MM.1S (cell line): ENCODE data around the gene GPR34.

ENCODE experiments used
- EZH2 ChIP-seq: fragments of 300-600 bp; sonication (generic); optimal IDR thresholded peaks from 2 replicates; pipeline ENCODE3; 2017; ENCODE audit warnings: low read depth, mild to moderate bottlenecking, antibody characterized with exemption, low read length, mixed read lengths
- TF ChIP-seq, protein P1 (sequence below): fragments of 300-600 bp; sonication (generic); IDR thresholded peaks from 2 replicates; pipeline ENCODE4 v1.5.1; 2016; ENCODE audit warnings: antibody characterized with exemption, low read length, mixed read lengths

DNA sequence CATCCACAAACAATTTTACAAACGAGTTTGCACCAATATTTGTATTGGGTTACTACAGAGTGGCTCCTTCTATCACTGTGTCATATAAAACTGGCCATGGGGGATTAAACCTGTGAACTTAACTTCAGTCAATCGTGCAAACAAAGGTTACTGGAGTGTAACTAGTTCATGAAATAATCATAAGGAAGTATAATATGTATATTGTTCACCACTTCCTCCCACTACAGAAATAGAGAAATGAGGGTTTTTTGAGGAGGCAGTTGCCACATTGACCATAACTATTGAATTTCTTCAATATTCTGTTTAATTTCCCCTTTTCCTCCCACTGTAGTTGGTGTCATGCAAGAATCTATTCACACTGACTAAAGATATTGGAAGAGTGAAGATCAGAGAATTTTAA, 35.1 kb downstream of the GPR34 start, which contains the start of gene GPR82:
- TF ChIP-seq EZH2 = no peak
- TF ChIP-seq, protein P1, sequence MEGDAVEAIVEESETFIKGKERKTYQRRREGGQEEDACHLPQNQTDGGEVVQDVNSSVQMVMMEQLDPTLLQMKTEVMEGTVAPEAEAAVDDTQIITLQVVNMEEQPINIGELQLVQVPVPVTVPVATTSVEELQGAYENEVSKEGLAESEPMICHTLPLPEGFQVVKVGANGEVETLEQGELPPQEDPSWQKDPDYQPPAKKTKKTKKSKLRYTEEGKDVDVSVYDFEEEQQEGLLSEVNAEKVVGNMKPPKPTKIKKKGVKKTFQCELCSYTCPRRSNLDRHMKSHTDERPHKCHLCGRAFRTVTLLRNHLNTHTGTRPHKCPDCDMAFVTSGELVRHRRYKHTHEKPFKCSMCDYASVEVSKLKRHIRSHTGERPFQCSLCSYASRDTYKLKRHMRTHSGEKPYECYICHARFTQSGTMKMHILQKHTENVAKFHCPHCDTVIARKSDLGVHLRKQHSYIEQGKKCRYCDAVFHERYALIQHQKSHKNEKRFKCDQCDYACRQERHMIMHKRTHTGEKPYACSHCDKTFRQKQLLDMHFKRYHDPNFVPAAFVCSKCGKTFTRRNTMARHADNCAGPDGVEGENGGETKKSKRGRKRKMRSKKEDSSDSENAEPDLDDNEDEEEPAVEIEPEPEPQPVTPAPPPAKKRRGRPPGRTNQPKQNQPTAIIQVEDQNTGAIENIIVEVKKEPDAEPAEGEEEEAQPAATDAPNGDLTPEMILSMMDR = no peak
